MM.1S (cell line): Measurements from ENCODE around the gene TET3.

Experiments
- DNase-seq: peaks from one replicate; pipeline ENCODE4 v3.0.0-alpha.2; 2015
- H2AFZ ChIP-seq: fragments of 300-600 bp; sonication (generic); 2 replicates; pipeline ENCODE4 v1.6.0; 2016; ENCODE audit warnings: antibody characterized with exemption, low read length
- H3F3A ChIP-seq: fragments of 300-600 bp; sonication (generic); 2 replicates; pipeline ENCODE4 v1.6.1; 2016; ENCODE audit warnings: mild to moderate bottlenecking, antibody characterized with exemption, low read length, moderate library complexity, mixed read lengths; ENCODE audit not compliant: insufficient read depth
- H3K27ac ChIP-seq: fragments of 300-600 bp; sonication (generic); 2 replicates; pipeline ENCODE4 v1.5.1; 2016; ENCODE audit warnings: mild to moderate bottlenecking, low read length
- H3K27me3 ChIP-seq: fragments of 300-600 bp; sonication (generic); replicated peaks from 2 replicates; pipeline ENCODE4 v1.6.0; 2016; ENCODE audit warnings: low read length; ENCODE audit not compliant: insufficient read depth
- H3K36me3 ChIP-seq: fragments of 300-600 bp; sonication (generic); replicated peaks from 2 replicates; pipeline ENCODE4 v1.6.1; 2016; ENCODE audit warnings: mild to moderate bottlenecking, low read length, mixed read lengths; ENCODE audit not compliant: insufficient read depth
- H3K4me1 ChIP-seq: fragments of 300-600 bp; sonication (generic); 2 replicates; pipeline ENCODE4 v1.6.1; 2016; ENCODE audit warnings: low read length, mixed read lengths
- H3K4me2 ChIP-seq: fragments of 300-600 bp; sonication (generic); 2 replicates; pipeline ENCODE4 v1.6.0; 2016; ENCODE audit warnings: low read depth, low read length
- H3K4me3 ChIP-seq: fragments of 300-600 bp; sonication (generic); 2 replicates; pipeline ENCODE4 v1.5.1; 2016; ENCODE audit warnings: low read length, mixed read lengths
- H3K79me2 ChIP-seq: fragments of 300-600 bp; sonication (generic); 2 replicates; pipeline ENCODE4 v1.6.1; 2016; ENCODE audit warnings: mixed run types, low read length, mixed read lengths
- H3K9ac ChIP-seq: fragments of 300-600 bp; sonication (generic); 2 replicates; pipeline ENCODE4 v1.6.1; 2016; ENCODE audit warnings: low read length, mixed read lengths
- H3K9me2 ChIP-seq: fragments of 300-600 bp; sonication (generic); replicated peaks from 2 replicates; pipeline ENCODE4 v1.6.1; 2016; ENCODE audit warnings: mild to moderate bottlenecking, low read length, mixed read lengths; ENCODE audit not compliant: insufficient read depth
- H3K9me3 ChIP-seq: fragments of 300-600 bp; sonication (generic); replicated peaks from 2 replicates; pipeline ENCODE4 v1.6.1; 2016; ENCODE audit warnings: mild to moderate bottlenecking, low read length, mixed read lengths; ENCODE audit not compliant: insufficient read depth
- H4K20me1 ChIP-seq: fragments of 300-600 bp; sonication (generic); 2 replicates; pipeline ENCODE4 v1.6.1; 2016; ENCODE audit warnings: mild to moderate bottlenecking, low read length, moderate library complexity, mixed read lengths; ENCODE audit not compliant: insufficient read depth
- CTCF ChIP-seq: fragments of 300-600 bp; sonication (generic); IDR thresholded peaks from 2 replicates; pipeline ENCODE4 v1.5.1; 2016; ENCODE audit warnings: antibody characterized with exemption, low read length, mixed read lengths
- EZH2 ChIP-seq: fragments of 300-600 bp; sonication (generic); optimal IDR thresholded peaks from 2 replicates; pipeline ENCODE3; 2017; ENCODE audit warnings: low read depth, mild to moderate bottlenecking, antibody characterized with exemption, low read length, mixed read lengths
- EZH2phosphoT487 ChIP-seq: fragments of 300-600 bp; sonication (generic); IDR thresholded peaks from 2 replicates; pipeline ENCODE4 v1.6.1; 2018; ENCODE audit warnings: antibody characterized with exemption, low read length

TET3 gene

GRCh38 chr2:73987948-73988700 lies 3.4 kb downstream of the TET3 start:
- Histone ChIP-seq H3K4me2 (no peak overlapping the region), H4K20me1 (no peaks in the 10 kb centered on the region), H3K79me2 (peaks cover 73% of the 10 kb centered on the region), H2AFZ (no peak overlapping the region), H3F3A (peaks cover 12% of the 10 kb centered on the region), H3K9ac (no peak overlapping the region), H3K27ac (no peak overlapping the region), H3K27me3 (no peaks in the 10 kb centered on the region), H3K4me1 (peaks cover 22% of the 10 kb centered on the region), H3K36me3 (no peaks in the 10 kb centered on the region), H3K4me3 (no peak overlapping the region), H3K9me3 (no peaks in the 10 kb centered on the region), H3K9me2 (no peaks in the 10 kb centered on the region)
- TF ChIP-seq CTCF (no peak), EZH2 (no peak), EZH2phosphoT487 (no peak)
- DNase-seq: no peak

DNA sequence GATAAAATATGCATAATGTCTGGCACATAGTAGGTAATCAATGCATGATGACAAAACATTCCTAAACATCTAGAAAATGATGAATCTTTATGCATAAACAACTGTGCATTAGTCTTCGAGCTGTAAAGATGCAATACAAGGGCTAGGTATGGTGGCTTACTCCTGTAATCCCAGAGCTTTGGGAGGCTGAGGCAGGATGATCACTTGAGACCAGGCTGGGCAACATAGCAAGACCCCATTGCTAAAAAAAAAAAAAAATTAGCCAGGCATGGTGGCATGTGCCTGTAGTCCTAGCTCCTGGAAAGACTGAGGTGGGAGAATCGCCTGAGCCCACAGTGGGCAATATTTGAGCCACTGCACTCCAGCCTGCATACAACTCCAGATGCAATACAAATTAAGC lies 5.3 kb downstream of the TET3 start:
- H2AFZ ChIP-seq: no peak overlapping the region
- H3F3A ChIP-seq: no peaks in the 10 kb centered on the region
- H3K36me3 ChIP-seq: no peaks in the 10 kb centered on the region
- no peaks in the 10 kb centered on the region for H4K20me1 ChIP-seq
- DNase-seq: no peak
- no peak overlapping the region for H3K27ac ChIP-seq
- H3K4me1 ChIP-seq: peaks cover 22% of the 10 kb centered on the region
- H3K9me3 ChIP-seq: no peaks in the 10 kb centered on the region
- H3K79me2 ChIP-seq: peaks cover 92% of the 10 kb centered on the region
- TF ChIP-seq EZH2: no peak
- no peak for TF ChIP-seq EZH2phosphoT487
- TF ChIP-seq CTCF: no peak
- no peak overlapping the region for H3K9ac ChIP-seq
- H3K9me2 ChIP-seq: no peaks in the 10 kb centered on the region
- H3K4me2 ChIP-seq: no peak overlapping the region
- H3K4me3 ChIP-seq: no peak overlapping the region
- H3K27me3 ChIP-seq: no peaks in the 10 kb centered on the region

DNA sequence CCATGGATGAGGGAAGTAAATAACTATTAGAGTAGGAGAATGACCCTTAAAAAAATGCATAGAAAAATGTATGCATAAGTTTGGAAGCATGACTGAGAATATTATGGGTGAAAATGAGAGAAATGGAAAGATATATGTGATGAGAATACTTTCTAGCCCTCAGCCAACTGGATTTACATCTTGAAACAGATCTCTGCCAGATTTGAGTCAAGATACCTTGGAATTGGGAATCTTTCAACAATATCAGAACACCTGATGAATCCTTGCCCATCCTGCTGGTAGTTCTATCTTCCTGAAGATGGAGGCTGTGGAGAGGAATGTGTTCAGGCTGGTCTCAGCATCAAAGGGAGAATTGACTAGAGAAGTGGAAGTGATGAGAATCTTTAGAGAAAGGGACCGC lies 5.8 kb downstream of the TET3 start:
- no peaks in the 10 kb centered on the region for H3K36me3 ChIP-seq
- H3K4me1 ChIP-seq: peaks cover 22% of the 10 kb centered on the region
- no peak overlapping the region for H3K4me2 ChIP-seq
- no peak overlapping the region for H3K4me3 ChIP-seq
- peaks cover 2% of the 10 kb centered on the region; the same call in 1 of the 2 replicates for H4K20me1 ChIP-seq
- no peaks in the 10 kb centered on the region for H3K9me3 ChIP-seq
- no peak overlapping the region for H2AFZ ChIP-seq
- no peaks in the 10 kb centered on the region for H3F3A ChIP-seq
- TF ChIP-seq CTCF (no peak), EZH2 (no peak), EZH2phosphoT487 (no peak)
- DNase-seq: no peak
- H3K79me2 ChIP-seq: peaks cover 96% of the 10 kb centered on the region
- H3K9ac ChIP-seq: no peak overlapping the region
- no peaks in the 10 kb centered on the region for H3K9me2 ChIP-seq
- H3K27me3 ChIP-seq: no peaks in the 10 kb centered on the region
- no peak overlapping the region for H3K27ac ChIP-seq
